ENCODE measurements around the gene MINDY4. TPM values are rescaled to one million over a fixed set of nuclear protein-coding genes. Genes with fewer than 3 reads are reported as not detected.

MINDY4 gene
- total and polyA plus RNA-seq, 4 donors, result 0.93 to 6.1 (median 1.9) TPM

- TF ChIP-seq HNF4G (IDR thresholded peaks at IDR 0.05) (no peak), RAD21 (IDR thresholded peaks at IDR 0.05) (no peak), NR2F2 (IDR thresholded peaks at IDR 0.05) (no peak)
Measured at GRCh38 chr7:30733691-30734090, 37.5 kb upstream of the MINDY4 start (continued).

- WGBS, result 80% methylated on average over 7 of the region's 7 CpGs
- H3K9me3 ChIP-seq (ENCODE audit: control insufficient read depth in 4 of 4, low read length in 3 of 4), result no peaks in the 10 kb centered on the region
- H3K36me3 ChIP-seq (ENCODE audit: control insufficient read depth in 4 of 4, insufficient read depth in 3 of 4, low read depth in 1 of 4, low read length in 3 of 4), result no peaks in the 10 kb centered on the region
- H3K9ac ChIP-seq (ENCODE audit: low read depth in 1 of 2, low read length in 2 of 2), result no peak overlapping the region
- H3K27me3 ChIP-seq (ENCODE audit: control insufficient read depth in 4 of 4, insufficient read depth in 4 of 4, low read length in 3 of 4), result no peaks in the 10 kb centered on the region
- no peak overlapping the region for H3K27ac ChIP-seq (ENCODE audit: low read depth in 1 of 2, low read length in 2 of 2)
- H3K4me1 ChIP-seq (ENCODE audit: control insufficient read depth in 4 of 4, insufficient read depth in 4 of 4, low read length in 3 of 4), result no peaks in the 10 kb centered on the region
- TF ChIP-seq YY1 (IDR thresholded peaks at IDR 0.05) (no peak), MAX (IDR thresholded peaks at IDR 0.05) (no peak), HNF4G (IDR thresholded peaks at IDR 0.05) (no peak), FOXA1 (IDR thresholded peaks at IDR 0.05) (no peak), JUND (IDR thresholded peaks at IDR 0.05) (no peak), TAF1 (conservative IDR thresholded peaks at IDR 0.05) (no peak), NR2F2 (IDR thresholded peaks at IDR 0.05) (no peak), EGR1 (IDR thresholded peaks at IDR 0.05; ENCODE audit: low read depth in 2 of 2) (no peak), FOXA2 (IDR thresholded peaks at IDR 0.05) (no peak), GABPA (IDR thresholded peaks at IDR 0.05 in 1 of 2, conservative IDR thresholded peaks at IDR 0.05 in 1 of 2) (no peak), RXRA (IDR thresholded peaks at IDR 0.05) (no peak), RAD21 (IDR thresholded peaks at IDR 0.05) (no peak), SP1 (IDR thresholded peaks at IDR 0.05) (no peak), HNF4A (conservative IDR thresholded peaks at IDR 0.05) (no peak), CTCF (IDR thresholded peaks at IDR 0.05; ENCODE audit: low read depth, low read length, missing input control) (no peak)
- TF ChIP-seq, protein P1, sequence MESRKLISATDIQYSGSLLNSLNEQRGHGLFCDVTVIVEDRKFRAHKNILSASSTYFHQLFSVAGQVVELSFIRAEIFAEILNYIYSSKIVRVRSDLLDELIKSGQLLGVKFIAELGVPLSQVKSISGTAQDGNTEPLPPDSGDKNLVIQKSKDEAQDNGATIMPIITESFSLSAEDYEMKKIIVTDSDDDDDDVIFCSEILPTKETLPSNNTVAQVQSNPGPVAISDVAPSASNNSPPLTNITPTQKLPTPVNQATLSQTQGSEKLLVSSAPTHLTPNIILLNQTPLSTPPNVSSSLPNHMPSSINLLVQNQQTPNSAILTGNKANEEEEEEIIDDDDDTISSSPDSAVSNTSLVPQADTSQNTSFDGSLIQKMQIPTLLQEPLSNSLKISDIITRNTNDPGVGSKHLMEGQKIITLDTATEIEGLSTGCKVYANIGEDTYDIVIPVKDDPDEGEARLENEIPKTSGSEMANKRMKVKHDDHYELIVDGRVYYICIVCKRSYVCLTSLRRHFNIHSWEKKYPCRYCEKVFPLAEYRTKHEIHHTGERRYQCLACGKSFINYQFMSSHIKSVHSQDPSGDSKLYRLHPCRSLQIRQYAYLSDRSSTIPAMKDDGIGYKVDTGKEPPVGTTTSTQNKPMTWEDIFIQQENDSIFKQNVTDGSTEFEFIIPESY (IDR thresholded peaks at IDR 0.05), result no peak
- TF ChIP-seq, protein P2, sequence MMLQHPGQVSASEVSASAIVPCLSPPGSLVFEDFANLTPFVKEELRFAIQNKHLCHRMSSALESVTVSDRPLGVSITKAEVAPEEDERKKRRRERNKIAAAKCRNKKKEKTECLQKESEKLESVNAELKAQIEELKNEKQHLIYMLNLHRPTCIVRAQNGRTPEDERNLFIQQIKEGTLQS (IDR thresholded peaks at IDR 0.05), result no peak
- TF ChIP-seq, protein P3, sequence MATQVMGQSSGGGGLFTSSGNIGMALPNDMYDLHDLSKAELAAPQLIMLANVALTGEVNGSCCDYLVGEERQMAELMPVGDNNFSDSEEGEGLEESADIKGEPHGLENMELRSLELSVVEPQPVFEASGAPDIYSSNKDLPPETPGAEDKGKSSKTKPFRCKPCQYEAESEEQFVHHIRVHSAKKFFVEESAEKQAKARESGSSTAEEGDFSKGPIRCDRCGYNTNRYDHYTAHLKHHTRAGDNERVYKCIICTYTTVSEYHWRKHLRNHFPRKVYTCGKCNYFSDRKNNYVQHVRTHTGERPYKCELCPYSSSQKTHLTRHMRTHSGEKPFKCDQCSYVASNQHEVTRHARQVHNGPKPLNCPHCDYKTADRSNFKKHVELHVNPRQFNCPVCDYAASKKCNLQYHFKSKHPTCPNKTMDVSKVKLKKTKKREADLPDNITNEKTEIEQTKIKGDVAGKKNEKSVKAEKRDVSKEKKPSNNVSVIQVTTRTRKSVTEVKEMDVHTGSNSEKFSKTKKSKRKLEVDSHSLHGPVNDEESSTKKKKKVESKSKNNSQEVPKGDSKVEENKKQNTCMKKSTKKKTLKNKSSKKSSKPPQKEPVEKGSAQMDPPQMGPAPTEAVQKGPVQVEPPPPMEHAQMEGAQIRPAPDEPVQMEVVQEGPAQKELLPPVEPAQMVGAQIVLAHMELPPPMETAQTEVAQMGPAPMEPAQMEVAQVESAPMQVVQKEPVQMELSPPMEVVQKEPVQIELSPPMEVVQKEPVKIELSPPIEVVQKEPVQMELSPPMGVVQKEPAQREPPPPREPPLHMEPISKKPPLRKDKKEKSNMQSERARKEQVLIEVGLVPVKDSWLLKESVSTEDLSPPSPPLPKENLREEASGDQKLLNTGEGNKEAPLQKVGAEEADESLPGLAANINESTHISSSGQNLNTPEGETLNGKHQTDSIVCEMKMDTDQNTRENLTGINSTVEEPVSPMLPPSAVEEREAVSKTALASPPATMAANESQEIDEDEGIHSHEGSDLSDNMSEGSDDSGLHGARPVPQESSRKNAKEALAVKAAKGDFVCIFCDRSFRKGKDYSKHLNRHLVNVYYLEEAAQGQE (IDR thresholded peaks at IDR 0.05), result no peak
- no peak for DNase-seq (ENCODE audit: low spot score)
- H3K4me3 ChIP-seq (ENCODE audit: low read depth in 1 of 3, low read length in 3 of 3), result no peak overlapping the region
Measured at GRCh38 chr7:30734497-30734896, 36.7 kb upstream of the MINDY4 start.
